HCT116 (cell line): ENCODE measurements around the gene C6orf47. TPM values are rescaled to one million over a fixed set of nuclear protein-coding genes. Genes with fewer than 3 reads are reported as not detected.

Experiments
- ATAC-seq: fragments of 200-7000 bp; cut with Tn5 transposase; 2 replicates; pipeline ENCODE4 v1.9.1; 2020; ENCODE audit warnings: mild to moderate bottlenecking, moderate library complexity
- BruUV-seq: library from RNA; stranded (reverse); fragments of 400-500 nt; replicated peaks from 2 replicates; lab custom pipeline; 2021; lab: Mats Ljungman, UMichigan
- CTCF ChIA-PET: fragments of 300-600 bp; sonication (Branson Sonifier 250); formaldehyde crosslinking; loops from one replicate; lab custom pipeline; 2021; ENCODE audit warnings: antibody characterized with exemption; lab: Charles Lee
- POLR2A ChIA-PET: fragments of 300-600, 350-600 bp; sonication (Branson Sonifier 250); formaldehyde crosslinking; loops from one replicate; lab custom pipeline; 2021; ENCODE audit warnings: antibody characterized with exemption; lab: Charles Lee
- RAD21 ChIA-PET, 2 experiments: fragments of 300-600 bp; sonication (Branson Sonifier 250); formaldehyde crosslinking; loops; one replicate each; lab custom pipeline; 2023; ENCODE audit warnings: low total read pairs in 2 of 2; ENCODE audit not compliant: uncharacterized antibody in 2 of 2, unreplicated experiment in 2 of 2, low non-redundant PET in 1 of 2; lab: Charles Lee
- DNase-seq: peaks from one replicate; pipeline ENCODE4 v3.0.0-alpha.2; 2010; ENCODE audit warnings: low read depth, low spot score
- H2AFZ ChIP-seq: fragments of 200-600 bp; shearing (Covaris generic), sonication (generic); 2 replicates; pipeline ENCODE4 v1.6.1; 2017; ENCODE audit warnings: low read depth, mixed run types, mixed read lengths, antibody characterized with exemption, low read length; ENCODE audit not compliant: poor library complexity, severe bottlenecking
- H3K27ac ChIP-seq: 2 replicates; pipeline ENCODE4 v1.5.1; 2012; ENCODE audit warnings: low read depth, low read length
- H3K27me3 ChIP-seq: fragments of 200-600 bp; sonication (generic); 2 replicates; pipeline ENCODE4 v1.6.1; 2016; ENCODE audit warnings: mixed run types, low read length, mixed read lengths; ENCODE audit not compliant: insufficient read depth
- H3K36me3 ChIP-seq, 2 experiments: fragments of 200-500 bp in 1 of 2; fragments of 200-600 bp in 1 of 2; sonication (Bioruptor generic) in 1 of 2; sonication (generic) in 1 of 2; 2 replicates each; pipeline versions ENCODE4 v1.5.1 to v1.6.1; 2014 to 2016; ENCODE audit warnings: low read length in 2 of 2, inconsistent platforms in 1 of 2, mixed read lengths in 1 of 2, mixed run types in 1 of 2; ENCODE audit not compliant: insufficient read depth in 2 of 2, control insufficient read depth in 1 of 2
- H3K4me1 ChIP-seq, 2 experiments: fragments of 200-600 bp in 1 of 2; sonication (generic) in 1 of 2; 2 replicates each; pipeline versions ENCODE4 v1.5.1 to v1.6.1; 2012 to 2017; ENCODE audit warnings: low read length in 2 of 2, inconsistent platforms in 1 of 2, mild to moderate bottlenecking in 1 of 2, mixed read lengths in 1 of 2, mixed run types in 1 of 2, moderate library complexity in 1 of 2; ENCODE audit not compliant: insufficient read depth in 2 of 2, control insufficient read depth in 1 of 2
- H3K4me2 ChIP-seq: fragments of 200-600 bp; sonication (generic); 2 replicates; pipeline ENCODE4 v1.6.1; 2017; ENCODE audit warnings: mixed run types, low read length, mixed read lengths
- H3K4me3 ChIP-seq, 2 experiments: fragments of 200-600 bp in 1 of 2; sonication (generic) in 1 of 2; replicated peaks in 1 of 2; 2 replicates each; pipeline ENCODE4 v1.5.1; 2011 to 2016; ENCODE audit warnings: low read length in 2 of 2, control low read depth in 1 of 2, low read depth in 1 of 2, mild to moderate bottlenecking in 1 of 2, mixed read lengths in 1 of 2, mixed run types in 1 of 2
- H3K79me2 ChIP-seq: fragments of 200-600 bp; sonication (generic); 2 replicates; pipeline ENCODE4 v1.6.1; 2017; ENCODE audit warnings: mild to moderate bottlenecking, mixed run types, low read length, moderate library complexity, mixed read lengths; ENCODE audit not compliant: insufficient read depth
- H3K9ac ChIP-seq: fragments of 200-600 bp; sonication (generic); 2 replicates; pipeline ENCODE4 v1.6.1; 2016; ENCODE audit warnings: low read length, mixed read lengths
- H3K9me2 ChIP-seq: fragments of 200-600 bp; sonication (generic), shearing (Covaris generic); 2 replicates; pipeline ENCODE4 v1.6.1; 2017; ENCODE audit warnings: mixed run types, mild to moderate bottlenecking, moderate library complexity; ENCODE audit not compliant: insufficient read depth
- H3K9me3 ChIP-seq, 2 experiments: fragments of 200-500 bp in 1 of 2; fragments of 200-600 bp in 1 of 2; sonication (Bioruptor generic) in 1 of 2; sonication (generic) in 1 of 2; 2 replicates each; pipeline ENCODE4 v1.6.1; 2014 to 2017; ENCODE audit warnings: low read length in 2 of 2, mixed read lengths in 2 of 2, inconsistent platforms in 1 of 2, low read depth in 1 of 2, mild to moderate bottlenecking in 1 of 2, mixed run types in 1 of 2, moderate library complexity in 1 of 2; ENCODE audit not compliant: control insufficient read depth in 1 of 2, insufficient read depth in 1 of 2
- H4K20me1 ChIP-seq: fragments of 200-600 bp; sonication (generic), shearing (Covaris generic); 2 replicates; pipeline ENCODE4 v1.6.1; 2017; ENCODE audit warnings: mixed run types, mild to moderate bottlenecking, moderate library complexity; ENCODE audit not compliant: insufficient read depth
- CBX3 ChIP-seq: IDR thresholded peaks from 2 replicates; pipeline ENCODE4 v1.6.1; 2012; ENCODE audit warnings: low read depth
- CEBPB ChIP-seq: IDR thresholded peaks from 2 replicates; pipeline ENCODE4 v1.6.1; 2012; ENCODE audit warnings: low read depth
- EZH2 ChIP-seq: fragments of 200-600 bp; sonication (generic); IDR thresholded peaks from 2 replicates; pipeline ENCODE4 v1.6.1; 2017; ENCODE audit warnings: antibody characterized with exemption, mixed run types
- EZH2phosphoT487 ChIP-seq: fragments of 200-600 bp; IDR thresholded peaks from 2 replicates; pipeline ENCODE4 v1.6.1; 2018; ENCODE audit warnings: antibody characterized with exemption, borderline replicate concordance
- JUND ChIP-seq: IDR thresholded peaks from 2 replicates; pipeline ENCODE4 v1.6.1; 2012
- POLR2A ChIP-seq: IDR thresholded peaks from 2 replicates; pipeline ENCODE4 v1.7.0; 2011; ENCODE audit warnings: borderline replicate concordance; ENCODE audit not compliant: insufficient read depth, insufficient read length; ENCODE audit errors: extremely low read depth
- POLR2AphosphoS5 ChIP-seq: IDR thresholded peaks from 2 replicates; pipeline ENCODE4 v1.6.1; 2011; ENCODE audit warnings: mild to moderate bottlenecking, low read depth, low read length, moderate library complexity
- SP1 ChIP-seq: IDR thresholded peaks from 2 replicates; pipeline ENCODE4 v1.6.1; 2012; ENCODE audit warnings: low read depth
- SRF ChIP-seq: IDR thresholded peaks from 2 replicates; pipeline ENCODE4 v1.6.1; 2012; ENCODE audit warnings: low read depth
- TCF7L2 ChIP-seq: IDR thresholded peaks from 2 replicates; pipeline ENCODE4 v1.7.0; 2011; ENCODE audit warnings: borderline replicate concordance, inconsistent platforms; ENCODE audit not compliant: insufficient read depth, insufficient read length; ENCODE audit errors: extremely low read depth
- ZBTB33 ChIP-seq: IDR thresholded peaks from 2 replicates; pipeline ENCODE4 v1.6.1; 2011; ENCODE audit warnings: mild to moderate bottlenecking, low read length, moderate library complexity; ENCODE audit not compliant: insufficient replicate concordance; ENCODE audit errors: extremely low read depth
- intact Hi-C: fragments of 100-400 bp; cut with micrococcal nuclease; formaldehyde crosslinking; loops from 2 replicates; pipeline ENCODE4 v1.10.0; 2022
- total RNA-seq: library from RNA; stranded (reverse); gene quantifications from one replicate; pipeline ENCODE4 v1.2.1, GENCODE V29; 2021; ENCODE audit not compliant: unreplicated experiment

Gene C6orf47
- total RNA-seq, 1 experiment from 2014 or later, result 13.4 TPM

DNA sequence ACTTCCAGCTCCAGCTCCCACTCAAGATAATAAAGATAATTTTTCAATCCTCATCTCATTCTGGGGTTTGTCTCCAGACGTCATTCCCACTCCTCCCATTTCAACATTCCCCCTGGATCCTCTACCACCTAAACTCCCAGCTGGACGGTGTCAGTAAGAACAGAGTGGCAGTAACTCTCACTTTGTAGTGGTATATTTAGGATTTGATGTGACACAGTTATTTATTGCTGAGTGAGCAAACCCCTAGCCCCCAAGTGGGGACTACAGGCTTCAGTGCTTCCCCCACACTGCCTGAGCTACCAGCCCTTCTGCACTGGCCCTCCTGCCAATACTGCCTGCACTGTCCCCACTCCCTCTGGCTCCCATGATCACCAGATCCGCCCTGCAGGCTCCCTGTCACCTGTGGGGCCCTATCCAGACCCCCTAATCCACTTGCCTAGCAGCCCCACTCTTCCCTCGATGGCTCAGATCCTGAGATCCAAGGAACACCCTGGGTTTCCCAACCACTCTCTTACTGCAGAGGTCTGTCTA, 2.4 kb downstream of the C6orf47 start:
- RAD21 ChIA-PET, result no interaction called here
- Histone ChIP-seq H3K9me3 (no peaks in the 10 kb centered on the region), H3K79me2 (peaks cover 31% of the 10 kb centered on the region), H3K36me3 (peaks cover 2 to 6% of the 10 kb centered on the region in 2 experiments; a peak in 3 of 4 replicates), H4K20me1 (no peaks in the 10 kb centered on the region), H3K27me3 (no peaks in the 10 kb centered on the region), H3K4me2 (no peak overlapping the region), H3K9ac (no peak overlapping the region), H3K4me1 (peaks cover 11 to 41% of the 10 kb centered on the region in 2 experiments; a peak in 3 of 4 replicates), H3K27ac (no peak overlapping the region), H2AFZ (no peak overlapping the region), H3K9me2 (no peaks in the 10 kb centered on the region), H3K4me3 (no peak overlapping the region)
- no TSS peak for BruUV-seq
- no peak for TF ChIP-seq EZH2phosphoT487
- TF ChIP-seq POLR2AphosphoS5, result no peak
- TF ChIP-seq JUND, result no peak
- no peak for TF ChIP-seq CBX3
- no peak for TF ChIP-seq ZBTB33
- no peak for TF ChIP-seq EZH2
- TF ChIP-seq SRF, result no peak
- TF ChIP-seq POLR2A, result no peak
- TF ChIP-seq SP1, result no peak
- TF ChIP-seq CEBPB, result no peak
- no peak for TF ChIP-seq TCF7L2
- no peak for DNase-seq
- intact Hi-C loops, result no loop called here
- CTCF ChIA-PET, result no interaction called here
- no peak for ATAC-seq
- POLR2A ChIA-PET, result interaction anchor here (1.2 kb wide), 1 partner anchor 82 kb away, joined by 3 read pairs; the partner anchor contains the start of gene MSH5
